H9 (cell line): ENCODE results near the gene GNRHR. TPM values are rescaled to one million over a fixed set of nuclear protein-coding genes. Genes with fewer than 3 reads are reported as not detected.

Experiments used
- DNase-seq: peaks from one replicate; pipeline ENCODE4 v3.0.0-alpha.2; 2017
- H2AFZ ChIP-seq: one replicate; pipeline ENCODE4 v1.6.1; 2013; ENCODE audit warnings: mild to moderate bottlenecking, low read length, control low read depth, moderate library complexity
- H2AK5ac ChIP-seq: 2 replicates; pipeline ENCODE4 v1.6.1; 2013; ENCODE audit warnings: low read length, control low read depth, mixed read lengths; ENCODE audit not compliant: insufficient read length
- H2BK120ac ChIP-seq: one replicate; pipeline ENCODE4 v1.6.1; 2013; ENCODE audit warnings: low read depth, mild to moderate bottlenecking, low read length, control low read depth, inconsistent platforms; ENCODE audit not compliant: poor library complexity, severe bottlenecking
- H2BK12ac ChIP-seq: 2 replicates; pipeline ENCODE4 v1.6.1; 2013; ENCODE audit warnings: low read length, control low read depth, mixed read lengths, low read depth; ENCODE audit not compliant: insufficient read length
- H2BK15ac ChIP-seq: 2 replicates; pipeline ENCODE4 v1.6.1; 2013; ENCODE audit warnings: low read depth, low read length, control low read depth
- H2BK20ac ChIP-seq: one replicate; pipeline ENCODE4 v1.6.1; 2013; ENCODE audit warnings: low read depth, mild to moderate bottlenecking, low read length, control low read depth, inconsistent platforms; ENCODE audit not compliant: poor library complexity, severe bottlenecking
- H2BK5ac ChIP-seq: 2 replicates; pipeline ENCODE4 v1.6.1; 2013; ENCODE audit warnings: low read length, control low read depth, mixed read lengths; ENCODE audit not compliant: insufficient read length
- H3K14ac ChIP-seq: 2 replicates; pipeline ENCODE4 v1.6.1; 2013; ENCODE audit warnings: low read length, control low read depth; ENCODE audit not compliant: insufficient read depth
- H3K18ac ChIP-seq: 2 replicates; pipeline ENCODE4 v1.6.1; 2013; ENCODE audit warnings: low read depth, mild to moderate bottlenecking, mixed read lengths, low read length, control low read depth; ENCODE audit not compliant: insufficient read length
- H3K23ac ChIP-seq: 2 replicates; pipeline ENCODE4 v1.6.1; 2013; ENCODE audit warnings: low read length, control low read depth, mixed read lengths, low read depth; ENCODE audit not compliant: insufficient read length
- H3K23me2 ChIP-seq: 2 replicates; pipeline ENCODE4 v1.6.1; 2013; ENCODE audit warnings: low read depth, mild to moderate bottlenecking, mixed read lengths, low read length, control low read depth; ENCODE audit not compliant: insufficient read length, poor library complexity, severe bottlenecking
- H3K27ac ChIP-seq: 2 replicates; pipeline ENCODE4 v1.5.1; 2013; ENCODE audit warnings: low read length, control low read depth, mixed read lengths, low read depth; ENCODE audit not compliant: insufficient read length
- H3K27me3 ChIP-seq: 2 replicates; pipeline ENCODE4 v1.6.1; 2013; ENCODE audit warnings: low read length, control low read depth, inconsistent platforms; ENCODE audit not compliant: insufficient read depth
- H3K4ac ChIP-seq: 2 replicates; pipeline ENCODE4 v1.6.1; 2013; ENCODE audit warnings: low read depth, mild to moderate bottlenecking, control low read depth, inconsistent platforms, low read length, moderate library complexity
- H3K4me1 ChIP-seq: 2 replicates; pipeline ENCODE4 v1.6.1; 2013; ENCODE audit warnings: low read length, control low read depth, inconsistent platforms; ENCODE audit not compliant: insufficient read depth
- H3K4me2 ChIP-seq: 2 replicates; pipeline ENCODE4 v1.6.1; 2013; ENCODE audit warnings: low read length, control low read depth, mixed read lengths; ENCODE audit not compliant: insufficient read length, insufficient read depth
- H3K56ac ChIP-seq: 2 replicates; pipeline ENCODE4 v1.6.1; 2013; ENCODE audit warnings: low read depth, mild to moderate bottlenecking, mixed read lengths, low read length, control low read depth; ENCODE audit not compliant: insufficient read length
- H3K79me1 ChIP-seq: 2 replicates; pipeline ENCODE4 v1.6.1; 2013; ENCODE audit warnings: low read depth, mild to moderate bottlenecking, moderate library complexity, low read length, control low read depth, inconsistent platforms; ENCODE audit not compliant: insufficient read depth, poor library complexity, severe bottlenecking
- H3K79me2 ChIP-seq: 2 replicates; pipeline ENCODE4 v1.6.1; 2013; ENCODE audit warnings: low read length, control low read depth, inconsistent platforms; ENCODE audit not compliant: insufficient read depth
- H3K9ac ChIP-seq: 2 replicates; pipeline ENCODE4 v1.6.1; 2013; ENCODE audit warnings: low read length, control low read depth, mixed read lengths; ENCODE audit not compliant: insufficient read length; ENCODE audit errors: extremely low read depth
- H3K9me3 ChIP-seq: one replicate; pipeline ENCODE4 v1.6.1; 2013; ENCODE audit warnings: low read depth, low read length, inconsistent platforms; ENCODE audit not compliant: control insufficient read depth
- H3T11ph ChIP-seq: one replicate; pipeline ENCODE4 v1.6.1; 2013; ENCODE audit warnings: mild to moderate bottlenecking, low read length, control low read depth, inconsistent platforms
- H4K20me1 ChIP-seq: one replicate; pipeline ENCODE4 v1.6.1; 2013; ENCODE audit not compliant: control insufficient read depth, insufficient read length, insufficient read depth
- H4K5ac ChIP-seq: 2 replicates; pipeline ENCODE4 v1.6.1; 2013; ENCODE audit warnings: low read depth, mild to moderate bottlenecking, mixed read lengths, low read length, control low read depth; ENCODE audit not compliant: insufficient read length
- H4K8ac ChIP-seq: replicated peaks from 2 replicates; pipeline ENCODE4 v1.6.1; 2013; ENCODE audit warnings: low read length, control low read depth, mixed read lengths, low read depth; ENCODE audit not compliant: insufficient read length
- H4K91ac ChIP-seq: 2 replicates; pipeline ENCODE4 v1.6.1; 2013; ENCODE audit warnings: low read depth, mild to moderate bottlenecking, moderate library complexity, mixed read lengths, low read length, control low read depth; ENCODE audit not compliant: insufficient read length
- H3K27ac Mint-ChIP-seq, 3 experiments: 2 replicates in 2 of 3; 3 replicates in 1 of 3; pipeline ENCODE4 v1.8.0; 2020 to 2021; ENCODE audit warnings: mixed read lengths in 3 of 3, mild to moderate bottlenecking in 1 of 3, moderate library complexity in 1 of 3
- H3K27me3 Mint-ChIP-seq: 2 replicates; pipeline ENCODE4 v1.8.0; 2021; ENCODE audit warnings: low read depth, mild to moderate bottlenecking, moderate library complexity, mixed read lengths
- H3K36me3 Mint-ChIP-seq, 3 experiments: 2 replicates in 2 of 3; 3 replicates in 1 of 3; pipeline ENCODE4 v1.8.0; 2020 to 2021; ENCODE audit warnings: low read depth in 3 of 3, mixed read lengths in 3 of 3; ENCODE audit not compliant: insufficient read depth in 1 of 3
- H3K4me1 Mint-ChIP-seq, 2 experiments: 2 replicates each; pipeline ENCODE4 v1.8.0; 2020; ENCODE audit warnings: mixed read lengths in 2 of 2
- H3K4me3 Mint-ChIP-seq, 2 experiments: 2 replicates in 1 of 2; 3 replicates in 1 of 2; pipeline ENCODE4 v1.8.0; 2020 to 2021; ENCODE audit warnings: mild to moderate bottlenecking in 2 of 2, mixed read lengths in 2 of 2, moderate library complexity in 1 of 2
- H3K9me3 Mint-ChIP-seq, 2 experiments: 2 replicates in 1 of 2; 3 replicates in 1 of 2; pipeline ENCODE4 v1.8.0; 2020; ENCODE audit warnings: mild to moderate bottlenecking in 2 of 2, mixed read lengths in 2 of 2, moderate library complexity in 1 of 2
- CTCF ChIP-seq: fragments of 200-600 bp; sonication (generic); conservative IDR thresholded peaks from 3 replicates; pipeline ENCODE4 v1.8.0; 2021; ENCODE audit warnings: antibody characterized with exemption, mild to moderate bottlenecking
- WGBS: extraction: QIAGEN DNeasy Blood & Tissue Kit; methylation state at CpG from one replicate; pipeline ENCODE4 v1.1.7; 2013; ENCODE audit warnings: missing lambda C conversion rate, low lambda C conversion rate, mixed read lengths; ENCODE audit not compliant: insufficient read length; ENCODE audit errors: extremely low coverage; 5-methylcytosine and 5-hydroxymethylcytosine counted together
- long read RNA-seq: library from polyadenylated mRNA; unstranded; transcript quantifications from one replicate; pipeline ENCODE4 v2.0.0, GENCODE V29; 2020
- total RNA-seq: library from RNA; stranded (reverse); gene quantifications from 2 replicates; pipeline ENCODE4 v1.2.1, GENCODE V29; 2021

GNRHR gene
- total RNA-seq: not detected in 2 replicates
- long read RNA-seq: 0 reads

- no peaks in the 10 kb centered on the region for H3K23me2 ChIP-seq
- H3K79me2 ChIP-seq: no peaks in the 10 kb centered on the region
- no CpG with 5 or more reads among the region's 3 CpGs for WGBS
- H3K36me3 Mint-ChIP-seq: no peaks in the 10 kb centered on the region
- no peak within 1 kb of the TSS for H3K9ac ChIP-seq
- no peak within 1 kb of the TSS for H4K91ac ChIP-seq
- no peak within 1 kb of the TSS for H3K23ac ChIP-seq
- H3T11ph ChIP-seq: no peak within 1 kb of the TSS
- H4K5ac ChIP-seq: no peak within 1 kb of the TSS
- no peak within 1 kb of the TSS for H2BK20ac ChIP-seq
- no peak within 1 kb of the TSS for H3K4me2 ChIP-seq
- H3K27ac Mint-ChIP-seq: no peak within 1 kb of the TSS; a peak in 1 of 7 replicates
- no peak within 1 kb of the TSS for H2BK12ac ChIP-seq
- H3K4me3 Mint-ChIP-seq: no peak within 1 kb of the TSS
- H2BK15ac ChIP-seq: no peak within 1 kb of the TSS
- no peak within 1 kb of the TSS for H3K27ac ChIP-seq
- no peaks in the 10 kb centered on the region; the same call in 1 of the 2 replicates for H3K4me1 ChIP-seq
- H3K79me1 ChIP-seq: no peaks in the 10 kb centered on the region
- peaks cover 15 to 20% of the 10 kb centered on the region in 2 experiments for H3K4me1 Mint-ChIP-seq
- no peaks in the 10 kb centered on the region for H3K9me3 Mint-ChIP-seq
- H2BK120ac ChIP-seq: no peak within 1 kb of the TSS
- no peak within 1 kb of the TSS for H2AK5ac ChIP-seq
- no peaks in the 10 kb centered on the region for H3K27me3 ChIP-seq
- no peaks in the 10 kb centered on the region for H4K20me1 ChIP-seq
- H4K8ac ChIP-seq: no peak within 1 kb of the TSS
- no peak for TF ChIP-seq CTCF
- H3K9me3 ChIP-seq: no peaks in the 10 kb centered on the region
- H3K18ac ChIP-seq: no peak within 1 kb of the TSS
- no peak within 1 kb of the TSS for H3K56ac ChIP-seq
- no peak for DNase-seq
- H3K4ac ChIP-seq: no peak within 1 kb of the TSS
- H3K14ac ChIP-seq: no peak within 1 kb of the TSS
- H2AFZ ChIP-seq: no peak within 1 kb of the TSS
- no peaks in the 10 kb centered on the region for H3K27me3 Mint-ChIP-seq
- H2BK5ac ChIP-seq: no peak within 1 kb of the TSS
Measured at GRCh38 chr4:67754288-67754687, at the start of gene GNRHR. Gene GNRHR (minus strand): TSS chr4:67754388. CDS start chr4:67754335, 53 bp downstream.
